Skeletal muscle satellite cell (primary cell): ENCODE data around the gene CFAP97.
"Not testable (repeated sequence)": the region's sequence is repeated elsewhere in the genome, so short reads cannot be mapped to it uniquely, and the experiment has no call there.

ENCODE experiments used
- H3K27me3 ChIP-seq: 2 replicates; pipeline ENCODE4 v1.7.0; 2013; ENCODE audit warnings: low read length; ENCODE audit not compliant: control insufficient read depth, insufficient read depth
- H3K36me3 ChIP-seq: 2 replicates; pipeline ENCODE4 v1.7.0; 2013; ENCODE audit warnings: mild to moderate bottlenecking, control low read depth, low read length; ENCODE audit not compliant: insufficient read depth
- H3K4me1 ChIP-seq: 2 replicates; pipeline ENCODE4 v1.7.0; 2013; ENCODE audit warnings: low read length; ENCODE audit not compliant: control insufficient read depth, insufficient read depth
- H3K4me2 ChIP-seq: 2 replicates; pipeline ENCODE4 v1.7.0; 2013; ENCODE audit warnings: mild to moderate bottlenecking, low read length
- H3K4me3 ChIP-seq: 2 replicates; pipeline ENCODE4 v1.7.0; 2013; ENCODE audit warnings: low read length
- H3K9ac ChIP-seq: 2 replicates; pipeline ENCODE4 v1.7.0; 2013; ENCODE audit warnings: mild to moderate bottlenecking, low read depth, low read length, moderate library complexity
- H3K9me3 ChIP-seq: replicated peaks from 2 replicates; pipeline ENCODE4 v1.7.0; 2013; ENCODE audit warnings: mild to moderate bottlenecking, control low read depth, low read length

CFAP97 gene

DNA sequence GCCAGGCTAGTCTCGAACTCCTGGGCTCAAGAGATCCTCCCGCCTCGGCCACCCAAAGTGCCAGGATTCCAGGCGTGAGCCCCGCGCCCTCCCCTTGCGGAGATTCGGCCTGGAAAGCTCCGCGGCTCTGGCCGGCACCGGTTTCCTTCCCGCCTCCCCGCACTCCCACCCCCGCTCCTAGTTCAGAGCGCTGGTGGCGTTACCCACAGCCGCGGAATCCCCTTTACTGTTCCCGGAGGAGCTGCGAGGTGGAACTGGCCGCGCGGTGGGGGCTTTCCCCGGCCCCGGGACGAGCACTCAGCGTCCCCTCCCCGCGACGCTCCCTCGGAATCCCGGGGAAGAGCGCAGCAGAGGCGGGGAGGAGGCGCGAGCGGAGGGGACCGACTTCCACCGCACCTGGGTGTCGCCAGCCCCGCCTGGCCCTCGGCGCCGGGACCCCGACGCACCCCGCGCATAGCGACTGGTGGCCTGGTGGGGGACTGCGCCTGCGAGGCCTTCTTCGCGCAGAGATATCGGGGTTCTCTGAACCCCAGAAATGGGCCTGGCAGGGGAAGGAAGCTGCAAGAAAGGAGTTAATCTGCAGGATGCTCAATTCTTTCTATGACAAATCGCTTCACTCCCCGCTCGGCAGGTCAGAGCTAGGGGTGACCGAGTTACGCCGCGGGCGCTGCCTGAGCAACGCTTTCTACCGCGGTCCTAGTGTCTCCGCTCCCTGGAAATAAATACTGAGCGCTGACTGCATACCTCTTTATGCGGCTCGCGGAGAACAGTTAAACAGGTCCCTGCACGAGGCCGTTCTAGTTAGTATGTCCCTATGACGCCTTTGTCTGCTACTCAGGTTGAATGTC is 75.3 kb downstream of the CFAP97 start:
- no peaks in the 10 kb centered on the region for H3K9me3 ChIP-seq
- H3K27me3 ChIP-seq, result peaks cover 29% of the 10 kb centered on the region

DNA sequence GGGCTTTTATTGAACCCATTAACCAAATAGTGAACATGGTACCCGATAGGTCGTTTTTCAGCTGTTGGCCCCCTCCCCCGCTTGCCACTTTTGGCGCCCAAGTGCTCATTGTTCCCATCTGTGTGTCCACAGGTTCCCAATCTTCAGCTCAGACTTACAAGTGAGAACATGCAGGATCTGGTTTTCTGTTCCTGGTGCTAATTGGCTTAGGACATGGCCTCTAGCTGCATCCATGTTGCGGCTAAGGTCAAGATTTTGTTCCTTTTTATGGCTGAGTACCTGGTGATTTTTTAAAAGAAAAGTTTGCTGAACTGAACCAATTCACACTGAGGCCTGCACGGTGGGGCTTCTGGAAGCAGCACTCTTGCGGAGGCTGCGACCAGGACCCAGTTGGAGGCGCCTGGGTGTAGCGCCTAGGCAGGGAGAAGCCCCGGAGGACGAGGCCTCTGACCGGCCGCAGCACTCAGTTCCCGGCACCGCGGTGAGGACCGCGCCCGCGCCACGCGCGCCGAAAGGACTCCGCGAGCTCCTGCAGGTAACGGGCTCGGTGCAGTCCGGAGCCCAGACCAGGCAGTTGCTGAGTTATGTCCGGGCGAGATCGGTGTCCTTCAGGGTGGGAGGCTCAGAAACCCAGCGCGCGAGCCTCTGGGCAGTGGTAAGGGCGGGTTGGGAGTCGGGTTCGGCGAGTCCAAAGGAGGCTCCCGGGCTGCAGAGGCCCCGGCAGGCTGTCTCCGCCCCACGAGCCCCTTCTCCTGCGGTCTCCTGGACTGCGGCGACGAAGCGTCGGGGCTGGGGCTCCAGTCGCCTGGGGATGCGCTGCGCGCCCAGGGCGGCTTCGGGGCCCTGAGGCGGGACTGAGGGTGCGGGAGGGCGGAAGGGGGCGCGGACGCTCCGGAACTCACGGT is 76.5 kb downstream of the CFAP97 start:
- peaks cover 41% of the 10 kb centered on the region for H3K27me3 ChIP-seq
- peak overlapping the region; percentile 98 for H3K4me2 ChIP-seq
- H3K4me3 ChIP-seq, result peak overlapping the region; percentile 71
- no peaks in the 10 kb centered on the region for H3K36me3 ChIP-seq
- peaks cover 13% of the 10 kb centered on the region for H3K4me1 ChIP-seq
- no peak overlapping the region for H3K9ac ChIP-seq
- no peaks in the 10 kb centered on the region for H3K9me3 ChIP-seq

More for the DNA sequence above, 75.3 kb downstream of the CFAP97 start:
- Histone ChIP-seq H3K36me3 (no peaks in the 10 kb centered on the region), H3K9ac (no peak overlapping the region), H3K4me2 (peak overlapping the region; percentile 98), H3K4me3 (peak overlapping the region; percentile 71), H3K4me1 (peaks cover 13% of the 10 kb centered on the region)

DNA sequence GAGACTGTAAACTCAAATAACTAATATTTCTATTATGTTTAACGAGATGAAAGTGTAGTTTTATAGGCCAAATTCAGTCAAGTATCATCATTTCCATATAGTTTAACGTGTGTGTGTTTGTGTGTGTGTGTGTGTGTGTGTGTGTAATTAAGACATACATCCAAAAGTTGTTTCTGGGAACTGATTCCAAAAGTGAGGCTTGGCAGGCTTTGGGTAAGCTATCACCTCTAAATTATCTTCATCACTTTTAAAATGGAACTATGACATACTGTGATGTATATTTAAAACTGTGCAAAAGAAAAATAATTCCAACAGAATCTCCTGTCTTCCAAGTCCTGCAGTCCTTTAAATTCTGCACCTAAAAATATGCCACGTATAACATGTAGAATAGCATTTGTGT is 79.8 kb downstream of the CFAP97 start:
- no peak overlapping the region for H3K9ac ChIP-seq
- no peaks in the 10 kb centered on the region for H3K36me3 ChIP-seq

DNA sequence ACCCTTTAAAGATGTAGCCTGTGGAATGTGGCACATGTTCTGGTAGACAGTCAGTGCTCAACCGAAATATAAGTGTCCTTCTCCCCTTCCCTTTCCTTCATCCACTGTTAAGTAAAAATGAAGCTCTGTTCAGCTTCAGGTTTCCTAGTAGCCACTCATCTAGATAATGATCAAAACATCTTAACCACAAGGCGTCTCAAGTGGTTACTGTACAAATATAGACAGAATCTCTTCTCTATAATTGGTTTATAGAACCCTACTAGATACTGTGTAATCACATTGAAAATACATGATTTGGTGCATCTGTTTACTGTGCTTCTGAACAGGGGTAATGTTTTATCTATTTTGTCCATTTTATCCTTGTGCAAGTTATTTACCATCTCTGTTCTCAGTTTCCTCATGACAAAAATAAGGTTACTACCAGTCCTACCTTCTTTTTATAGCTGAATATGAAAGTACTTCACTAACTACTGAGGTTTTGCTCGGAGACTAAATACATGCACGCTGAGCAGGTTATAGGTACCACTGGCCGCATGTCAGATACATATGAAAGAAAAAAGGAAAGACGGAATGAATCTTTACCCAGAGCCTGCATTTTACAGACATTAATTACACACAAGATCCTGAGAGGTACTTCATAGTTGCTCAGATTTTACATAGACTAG is 81.0 kb downstream of the CFAP97 start:
- Histone ChIP-seq H3K27me3 (peaks cover 33% of the 10 kb centered on the region), H3K4me1 (peaks cover 12% of the 10 kb centered on the region), H3K4me2 (no peak overlapping the region), H3K4me3 (no peak overlapping the region), H3K9ac (no peak overlapping the region), H3K36me3 (no peaks in the 10 kb centered on the region), H3K9me3 (no peaks in the 10 kb centered on the region)

More for the DNA sequence above, 79.8 kb downstream of the CFAP97 start:
- no peak overlapping the region for H3K4me3 ChIP-seq
- peaks cover 17% of the 10 kb centered on the region for H3K4me1 ChIP-seq
- H3K4me2 ChIP-seq, result no peak overlapping the region
- no peaks in the 10 kb centered on the region for H3K9me3 ChIP-seq
- peaks cover 39% of the 10 kb centered on the region for H3K27me3 ChIP-seq

DNA sequence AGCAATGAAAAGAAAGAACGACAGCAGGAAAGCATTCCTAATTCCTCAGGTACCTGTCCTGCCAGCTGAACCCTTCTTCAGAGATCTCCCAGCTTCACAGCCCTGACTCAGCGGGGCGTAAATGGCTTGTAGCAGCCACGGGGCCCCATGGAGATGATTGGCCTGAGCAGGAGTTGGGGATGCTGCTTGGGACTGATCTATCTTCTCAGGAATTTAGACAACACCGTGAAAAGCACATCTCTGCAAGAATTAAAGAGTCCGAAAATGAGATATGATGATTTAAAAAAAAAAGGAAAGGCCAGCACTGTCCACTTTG is 83.2 kb downstream of the CFAP97 start:
- Histone ChIP-seq H3K9me3 (no peaks in the 10 kb centered on the region), H3K9ac (no peak overlapping the region), H3K36me3 (no peaks in the 10 kb centered on the region), H3K27me3 (peaks cover 24% of the 10 kb centered on the region), H3K4me2 (no peak overlapping the region), H3K4me1 (peaks cover 12% of the 10 kb centered on the region), H3K4me3 (no peak overlapping the region)

DNA sequence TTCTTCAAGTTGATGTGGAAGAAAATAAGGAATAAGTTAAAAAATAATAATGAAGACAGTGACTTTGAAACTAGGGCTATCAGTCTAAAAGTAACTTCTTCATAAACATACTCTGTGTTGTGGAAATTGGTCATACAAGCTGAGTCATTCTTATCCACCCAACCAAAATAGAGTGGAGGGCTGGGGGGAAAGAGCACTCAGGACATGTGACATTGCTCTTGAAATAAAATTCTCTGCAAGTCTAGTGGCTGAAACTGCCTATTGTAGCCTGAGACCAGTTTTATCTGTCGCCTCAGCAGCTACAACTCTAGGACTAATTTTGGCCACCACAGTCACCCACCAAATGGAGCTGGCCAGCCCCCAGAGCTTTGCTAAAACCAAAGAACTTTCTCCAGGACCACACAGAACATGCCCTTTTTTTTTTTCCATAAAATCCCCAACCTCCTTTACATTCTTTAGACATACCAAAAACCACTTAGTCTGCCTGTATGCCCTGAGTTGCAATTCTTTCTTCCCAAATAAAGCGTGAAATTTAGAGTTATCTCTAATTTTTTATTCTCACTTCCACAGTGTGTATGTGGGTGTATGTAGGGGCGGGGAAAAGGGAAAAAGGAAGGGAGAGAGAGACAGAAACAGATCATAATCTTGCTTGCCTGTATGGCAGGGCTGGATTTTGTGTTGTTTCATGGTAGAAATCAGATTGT is 83.7 kb downstream of the CFAP97 start:
- Histone ChIP-seq H3K9ac (no peak overlapping the region), H3K9me3 (no peaks in the 10 kb centered on the region), H3K4me2 (no peak overlapping the region), H3K4me3 (no peak overlapping the region), H3K27me3 (peaks cover 20% of the 10 kb centered on the region), H3K36me3 (no peaks in the 10 kb centered on the region), H3K4me1 (peaks cover 12% of the 10 kb centered on the region)

DNA sequence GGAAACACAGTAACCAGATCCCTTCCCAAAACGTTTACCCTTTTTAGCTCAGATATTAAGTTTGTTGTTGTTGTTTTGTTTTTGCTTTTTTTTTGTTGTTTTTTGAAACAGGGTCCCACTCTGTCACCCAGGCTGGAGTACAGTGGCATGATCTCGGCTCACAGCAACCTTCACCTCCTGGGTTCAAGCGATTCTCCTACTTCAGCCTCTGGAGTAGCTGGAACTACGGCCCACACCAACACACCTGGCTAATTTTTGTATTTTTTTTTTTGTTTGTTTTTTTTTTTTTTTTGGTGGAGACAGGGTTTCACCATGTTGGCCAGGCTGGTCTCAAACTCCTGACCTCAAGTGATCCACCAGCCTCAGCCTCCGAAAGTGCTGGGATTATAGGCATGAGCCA is 84.3 kb downstream of the CFAP97 start:
- Histone ChIP-seq H3K27me3 (peaks cover 16% of the 10 kb centered on the region), H3K4me1 (peaks cover 12% of the 10 kb centered on the region)
- H3K4me2 ChIP-seq, H3K4me3 ChIP-seq, H3K9ac ChIP-seq, H3K9me3 ChIP-seq, H3K36me3 ChIP-seq: not testable (repeated sequence)

DNA sequence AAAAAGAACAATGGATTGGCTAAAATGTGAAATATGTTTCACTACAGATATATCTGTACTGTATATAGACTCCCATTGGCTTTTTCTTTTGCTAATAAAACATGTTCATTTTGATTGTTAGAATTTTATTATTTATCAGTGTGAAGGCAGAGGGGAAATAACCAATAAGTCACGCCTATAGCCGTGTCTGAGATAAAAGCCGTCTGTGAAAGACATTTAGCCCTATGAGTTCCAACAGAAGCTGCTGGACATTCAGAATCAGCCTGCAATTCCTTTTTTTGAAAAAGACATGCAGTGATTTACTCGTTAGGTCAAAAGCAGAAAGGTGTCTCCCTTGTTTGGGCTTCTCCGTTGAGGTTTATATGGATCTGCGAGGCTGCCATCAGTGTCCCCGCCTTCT is 84.9 kb downstream of the CFAP97 start:
- H3K4me2 ChIP-seq, result no peak overlapping the region
- no peak overlapping the region for H3K9ac ChIP-seq
- H3K36me3 ChIP-seq, result no peaks in the 10 kb centered on the region
- H3K4me3 ChIP-seq, result no peak overlapping the region
- H3K9me3 ChIP-seq, result no peaks in the 10 kb centered on the region
- H3K4me1 ChIP-seq, result peaks cover 12% of the 10 kb centered on the region
- H3K27me3 ChIP-seq, result peaks cover 12% of the 10 kb centered on the region

DNA sequence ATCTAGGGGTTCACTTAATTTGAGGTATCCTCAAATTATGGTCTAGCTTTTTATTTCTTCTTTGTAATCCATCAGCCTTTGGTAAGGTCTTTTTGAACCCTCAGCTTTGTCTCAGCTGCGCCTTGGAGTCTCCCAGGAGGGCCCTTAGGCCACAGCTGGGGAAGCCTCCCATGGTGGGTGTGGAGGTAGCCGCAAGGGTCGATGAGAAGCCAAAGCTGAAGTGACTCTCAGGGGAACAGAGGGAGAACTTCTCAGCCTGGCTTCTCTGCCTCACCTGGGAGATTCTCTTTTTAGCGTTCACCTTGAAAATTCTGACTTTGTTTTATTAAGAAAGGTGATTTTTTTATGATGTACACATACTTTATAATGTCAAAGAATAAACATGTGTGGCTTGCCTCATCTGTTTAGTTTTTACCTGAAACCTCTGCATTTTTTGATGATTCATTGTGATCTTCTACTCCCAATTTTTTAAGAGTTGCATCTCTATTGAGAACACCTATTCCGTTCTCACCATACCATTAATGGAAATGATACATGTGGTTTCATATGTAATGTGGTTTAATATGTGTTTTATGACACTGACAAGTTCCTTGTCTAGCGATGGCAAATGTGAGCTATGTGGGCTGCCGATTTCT is 86.4 kb downstream of the CFAP97 start:
- H3K36me3 ChIP-seq, result no peaks in the 10 kb centered on the region
- no peaks in the 10 kb centered on the region for H3K9me3 ChIP-seq
- no peak overlapping the region for H3K9ac ChIP-seq
- peaks cover 1% of the 10 kb centered on the region for H3K27me3 ChIP-seq
- no peak overlapping the region for H3K4me3 ChIP-seq
- H3K4me2 ChIP-seq, result no peak overlapping the region
- H3K4me1 ChIP-seq, result peaks cover 18% of the 10 kb centered on the region

DNA sequence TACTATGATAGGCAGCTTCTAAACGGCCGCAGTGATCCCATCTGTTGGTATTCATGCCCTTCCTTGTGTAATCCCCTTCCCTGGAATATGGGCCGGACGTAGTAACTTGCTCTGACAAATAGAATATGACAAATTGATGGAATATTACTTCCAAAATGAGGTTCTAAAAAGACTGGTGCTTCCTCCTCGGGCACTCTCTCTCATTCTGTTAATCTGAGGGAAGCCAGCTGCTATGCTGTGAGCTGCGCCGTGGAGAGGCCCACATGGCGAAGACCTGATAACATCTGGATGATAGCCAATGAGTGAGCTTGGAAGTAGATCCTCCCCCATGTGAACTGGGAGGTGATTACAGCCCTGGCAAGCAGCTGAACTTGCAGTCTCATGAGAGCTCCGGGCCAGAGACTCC is 88.0 kb downstream of the CFAP97 start:
- Histone ChIP-seq H3K4me3 (no peak overlapping the region), H3K4me2 (peak overlapping the region; percentile 6), H3K36me3 (no peaks in the 10 kb centered on the region), H3K9ac (no peak overlapping the region), H3K9me3 (no peaks in the 10 kb centered on the region), H3K27me3 (no peaks in the 10 kb centered on the region), H3K4me1 (peaks cover 26% of the 10 kb centered on the region)
